ENCODE measurements around the gene ADIPOR1. TPM values are rescaled to one million over a fixed set of nuclear protein-coding genes. Genes with fewer than 3 reads are reported as not detected.

ADIPOR1 gene
- total RNA-seq, 4 donors from 2014 or later = 124 to 190 (median 169) TPM

DNA sequence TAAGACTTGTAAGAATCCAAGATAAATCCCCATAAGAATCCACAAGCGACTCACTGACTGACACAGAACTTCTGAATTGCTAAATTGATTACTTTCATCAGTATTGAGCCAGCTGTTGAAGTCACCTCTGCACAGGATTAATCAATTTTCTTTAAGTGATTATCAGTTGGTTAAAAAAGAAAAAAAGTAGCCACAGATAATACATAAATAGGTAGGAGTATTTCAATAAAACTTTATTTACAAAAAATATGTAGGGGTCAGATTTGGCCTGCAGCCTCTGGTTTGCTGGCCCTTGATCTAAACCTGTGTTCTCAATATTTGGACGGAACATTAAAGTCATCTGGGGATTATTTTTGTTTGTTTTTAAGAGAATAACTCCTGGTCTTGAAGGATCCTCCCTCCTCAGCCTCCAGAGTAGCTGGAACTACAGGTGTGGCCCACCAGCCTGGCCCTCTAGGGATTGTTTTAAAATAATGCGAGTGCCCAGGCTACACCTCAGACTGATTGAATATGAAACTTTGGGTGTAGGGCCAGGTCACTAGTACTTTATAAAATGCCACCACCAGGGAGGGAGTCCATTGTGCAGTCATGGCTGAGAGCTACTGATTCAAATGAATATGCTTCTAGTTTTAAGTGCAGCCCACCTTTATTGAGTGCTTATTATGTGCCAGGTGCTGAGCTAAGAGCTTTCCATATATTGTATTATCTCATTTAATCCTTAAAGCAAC is 42.3 kb upstream of the ADIPOR1 start:
- TF ChIP-seq, protein P1, sequence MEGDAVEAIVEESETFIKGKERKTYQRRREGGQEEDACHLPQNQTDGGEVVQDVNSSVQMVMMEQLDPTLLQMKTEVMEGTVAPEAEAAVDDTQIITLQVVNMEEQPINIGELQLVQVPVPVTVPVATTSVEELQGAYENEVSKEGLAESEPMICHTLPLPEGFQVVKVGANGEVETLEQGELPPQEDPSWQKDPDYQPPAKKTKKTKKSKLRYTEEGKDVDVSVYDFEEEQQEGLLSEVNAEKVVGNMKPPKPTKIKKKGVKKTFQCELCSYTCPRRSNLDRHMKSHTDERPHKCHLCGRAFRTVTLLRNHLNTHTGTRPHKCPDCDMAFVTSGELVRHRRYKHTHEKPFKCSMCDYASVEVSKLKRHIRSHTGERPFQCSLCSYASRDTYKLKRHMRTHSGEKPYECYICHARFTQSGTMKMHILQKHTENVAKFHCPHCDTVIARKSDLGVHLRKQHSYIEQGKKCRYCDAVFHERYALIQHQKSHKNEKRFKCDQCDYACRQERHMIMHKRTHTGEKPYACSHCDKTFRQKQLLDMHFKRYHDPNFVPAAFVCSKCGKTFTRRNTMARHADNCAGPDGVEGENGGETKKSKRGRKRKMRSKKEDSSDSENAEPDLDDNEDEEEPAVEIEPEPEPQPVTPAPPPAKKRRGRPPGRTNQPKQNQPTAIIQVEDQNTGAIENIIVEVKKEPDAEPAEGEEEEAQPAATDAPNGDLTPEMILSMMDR (IDR thresholded peaks at IDR 0.05) = no peak
- TF ChIP-seq POLR2A (IDR thresholded peaks at IDR 0.05) (no peak), POLR2AphosphoS5 (IDR thresholded peaks at IDR 0.05) (no peak)
- H3K27ac ChIP-seq = no peak overlapping the region
- H3K9me3 ChIP-seq = no peaks in the 10 kb centered on the region
- peaks cover 9% of the 10 kb centered on the region for H3K27me3 ChIP-seq
- no peaks in the 10 kb centered on the region for H3K4me1 ChIP-seq
- DNase-seq (ENCODE audit: low spot score in 2 of 2) = no peak
- H3K4me3 ChIP-seq = no peak overlapping the region
- no peaks in the 10 kb centered on the region for H3K36me3 ChIP-seq
- 79% methylated on average over 3 of the region's 3 CpGs for WGBS

DNA sequence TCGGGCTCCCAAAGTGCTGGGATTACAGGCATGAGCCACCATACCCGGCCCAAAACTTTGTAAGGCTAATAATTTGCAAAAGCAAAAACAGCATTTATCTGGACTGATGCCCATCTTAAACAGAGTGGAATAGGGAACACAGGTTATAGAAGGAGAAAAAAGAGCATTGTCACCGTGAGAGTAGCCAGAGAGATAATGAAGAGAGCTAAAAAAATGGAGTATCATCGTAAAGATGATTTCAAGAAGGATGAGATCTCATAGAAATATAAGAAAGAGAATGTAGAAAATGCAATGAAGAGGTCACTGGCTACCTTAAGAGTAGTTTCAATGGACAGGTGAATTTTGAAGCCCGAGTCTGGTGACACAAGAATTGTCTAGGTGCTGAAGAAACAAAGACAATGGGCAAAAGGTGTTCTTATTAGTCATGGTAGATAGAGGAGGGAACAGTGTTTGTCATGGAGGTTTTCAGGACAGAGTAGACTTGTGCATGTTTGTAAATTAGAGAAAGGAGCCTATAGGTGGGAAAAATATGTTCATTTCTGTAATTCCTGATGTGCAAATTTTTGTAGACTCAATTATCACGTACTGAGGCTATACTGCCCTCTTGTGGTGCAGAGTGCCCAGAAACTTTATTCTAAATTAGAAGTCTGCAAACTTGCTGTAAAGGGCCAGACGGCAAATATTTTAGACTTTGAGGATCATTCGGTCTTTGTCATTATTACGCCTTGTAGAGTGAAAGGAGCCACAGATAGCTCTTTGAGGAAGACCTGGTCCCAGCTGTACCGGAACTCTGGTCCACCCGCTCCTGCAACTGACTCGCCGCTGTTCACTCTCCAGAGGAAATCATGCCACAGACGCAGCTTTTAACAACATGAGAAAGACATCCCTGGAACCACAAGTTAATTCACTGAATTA is 41.0 kb upstream of the ADIPOR1 start:
- Histone ChIP-seq H3K27ac (no peak overlapping the region), H3K4me1 (no peaks in the 10 kb centered on the region), H3K36me3 (no peaks in the 10 kb centered on the region), H3K4me3 (no peak overlapping the region), H3K9me3 (no peaks in the 10 kb centered on the region), H3K27me3 (peaks cover 14% of the 10 kb centered on the region)
- WGBS = 42% methylated on average over 14 of the region's 14 CpGs
- no peak for DNase-seq (ENCODE audit: low spot score in 2 of 2)
- TF ChIP-seq EP300 (IDR thresholded peaks at IDR 0.05) = no peak
- TF ChIP-seq, protein P1 (IDR thresholded peaks at IDR 0.05) = peak; percentile 63 to 68

DNA sequence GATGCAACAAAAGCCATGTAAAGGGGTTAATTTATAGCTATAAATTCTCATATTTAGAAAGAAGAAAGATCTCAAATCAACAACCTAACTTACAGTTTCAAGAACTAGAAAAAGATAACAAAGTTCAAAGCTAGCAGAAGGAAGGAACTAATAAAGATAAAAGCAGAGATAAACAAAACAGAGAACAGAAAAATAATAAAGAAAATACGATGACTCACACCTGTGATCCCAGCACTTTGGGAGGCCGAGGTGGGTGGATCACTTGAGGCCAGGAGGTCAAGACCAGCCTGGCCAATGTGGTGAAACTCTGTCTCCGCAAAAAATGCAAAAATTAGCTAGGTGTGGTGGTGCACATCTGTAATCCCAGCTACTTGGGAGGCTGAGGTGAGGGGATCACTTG is 36.6 kb upstream of the ADIPOR1 start:
- no peaks in the 10 kb centered on the region for H3K36me3 ChIP-seq
- 52% methylated on average over 3 of the region's 3 CpGs for WGBS
- no peak overlapping the region for H3K4me3 ChIP-seq
- TF ChIP-seq, protein P1 (IDR thresholded peaks at IDR 0.05) = no peak
- TF ChIP-seq EP300 (IDR thresholded peaks at IDR 0.05) (no peak), POLR2AphosphoS5 (IDR thresholded peaks at IDR 0.05) (no peak), POLR2A (IDR thresholded peaks at IDR 0.05) (no peak)
- no peaks in the 10 kb centered on the region for H3K4me1 ChIP-seq
- H3K9me3 ChIP-seq = no peaks in the 10 kb centered on the region
- H3K27ac ChIP-seq = no peak overlapping the region
- no peak for DNase-seq (ENCODE audit: low spot score in 2 of 2)
- peaks cover 19% of the 10 kb centered on the region for H3K27me3 ChIP-seq

DNA sequence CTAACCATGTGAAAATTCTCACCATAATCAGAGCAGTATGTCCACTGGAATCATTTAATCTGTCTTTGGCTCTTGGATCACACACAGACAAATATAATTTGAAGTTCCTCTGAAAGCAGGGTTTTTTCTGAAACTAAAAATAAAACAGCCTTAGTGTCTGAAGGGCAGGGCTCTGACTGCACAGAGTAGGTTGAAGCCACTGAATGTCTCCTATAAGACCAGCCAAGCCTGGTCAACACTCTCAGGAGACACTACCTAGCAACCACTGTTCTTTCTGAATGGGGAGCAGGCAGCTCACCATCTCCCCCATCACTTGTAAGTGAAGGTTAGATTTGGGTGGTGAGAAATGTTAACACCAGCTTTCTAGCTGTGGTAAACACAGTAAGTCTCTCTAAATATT is 33.0 kb upstream of the ADIPOR1 start:
- no peak overlapping the region for H3K4me3 ChIP-seq
- peaks cover 18% of the 10 kb centered on the region for H3K27me3 ChIP-seq

More for the DNA sequence above, 33.0 kb upstream of the ADIPOR1 start:
- no peak overlapping the region for H3K27ac ChIP-seq
- no peaks in the 10 kb centered on the region for H3K36me3 ChIP-seq
- TF ChIP-seq, protein P1 (IDR thresholded peaks at IDR 0.05) = no peak
- no peak for TF ChIP-seq POLR2AphosphoS5 (IDR thresholded peaks at IDR 0.05)
- TF ChIP-seq EP300 (IDR thresholded peaks at IDR 0.05) = no peak
- TF ChIP-seq POLR2A (IDR thresholded peaks at IDR 0.05) = no peak
- no peaks in the 10 kb centered on the region for H3K4me1 ChIP-seq
- DNase-seq (ENCODE audit: low spot score in 2 of 2) = no peak
- H3K9me3 ChIP-seq = no peaks in the 10 kb centered on the region

All from suprapubic skin (tissue), 4 donors.